Measurements from ENCODE around the gene COG7. TPM values are rescaled to one million over a fixed set of nuclear protein-coding genes. Genes with fewer than 3 reads are reported as not detected.

COG7 gene
- 10 to 100 TPM; 20.1 to 81.7 (median 50.4) TPM for total RNA-seq

DNA sequence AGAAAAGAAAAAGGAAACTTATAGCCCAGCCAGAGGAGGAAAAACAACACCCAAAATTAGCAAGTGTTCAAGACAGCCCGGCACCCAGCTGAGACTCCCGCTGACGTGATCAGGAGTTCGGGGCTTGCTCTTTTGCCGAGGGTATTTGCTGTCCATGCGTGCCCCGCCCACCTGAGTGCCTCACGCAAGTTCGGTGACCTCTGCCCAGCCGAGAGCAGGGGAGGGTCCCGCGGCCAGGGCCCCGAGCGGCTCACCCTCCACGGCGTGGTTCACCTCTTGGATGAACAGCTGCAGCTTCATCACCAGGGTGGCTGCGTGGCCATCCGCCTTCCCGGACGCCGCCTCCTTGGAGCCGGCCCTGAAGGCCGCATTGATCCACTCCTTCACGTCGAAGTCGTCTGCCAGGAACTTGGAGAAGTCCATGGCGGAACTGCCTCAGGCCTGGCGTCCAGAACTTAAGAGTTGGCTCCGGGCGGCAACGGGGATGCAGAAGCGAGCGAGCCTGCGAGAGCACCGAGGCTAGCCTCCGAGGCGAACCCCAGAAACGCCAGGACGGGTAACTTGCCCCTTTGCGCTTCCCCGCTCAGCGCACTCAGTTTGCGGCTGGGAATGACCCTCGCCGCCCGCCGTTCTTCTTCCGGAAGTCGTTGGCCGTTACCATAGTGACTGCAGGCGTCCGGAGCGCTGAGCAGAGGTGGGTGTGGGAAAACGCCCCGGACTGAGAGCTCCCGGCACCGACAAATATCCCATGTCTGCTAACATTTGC lies at the start of gene COG7:
Gene COG7 (minus strand): TSS at position 618 of the 766 bp plus-strand sequence. CDS start 195 bp downstream, at position 423.
- TF ChIP-seq, protein P1, sequence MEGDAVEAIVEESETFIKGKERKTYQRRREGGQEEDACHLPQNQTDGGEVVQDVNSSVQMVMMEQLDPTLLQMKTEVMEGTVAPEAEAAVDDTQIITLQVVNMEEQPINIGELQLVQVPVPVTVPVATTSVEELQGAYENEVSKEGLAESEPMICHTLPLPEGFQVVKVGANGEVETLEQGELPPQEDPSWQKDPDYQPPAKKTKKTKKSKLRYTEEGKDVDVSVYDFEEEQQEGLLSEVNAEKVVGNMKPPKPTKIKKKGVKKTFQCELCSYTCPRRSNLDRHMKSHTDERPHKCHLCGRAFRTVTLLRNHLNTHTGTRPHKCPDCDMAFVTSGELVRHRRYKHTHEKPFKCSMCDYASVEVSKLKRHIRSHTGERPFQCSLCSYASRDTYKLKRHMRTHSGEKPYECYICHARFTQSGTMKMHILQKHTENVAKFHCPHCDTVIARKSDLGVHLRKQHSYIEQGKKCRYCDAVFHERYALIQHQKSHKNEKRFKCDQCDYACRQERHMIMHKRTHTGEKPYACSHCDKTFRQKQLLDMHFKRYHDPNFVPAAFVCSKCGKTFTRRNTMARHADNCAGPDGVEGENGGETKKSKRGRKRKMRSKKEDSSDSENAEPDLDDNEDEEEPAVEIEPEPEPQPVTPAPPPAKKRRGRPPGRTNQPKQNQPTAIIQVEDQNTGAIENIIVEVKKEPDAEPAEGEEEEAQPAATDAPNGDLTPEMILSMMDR (IDR thresholded peaks at IDR 0.05), result no peak
- TF ChIP-seq POLR2A (IDR thresholded peaks at IDR 0.05), result no peak
- H3K36me3 ChIP-seq, result no peaks in the 10 kb centered on the region
- peak within 1 kb of the TSS; percentile 73 to 95 (median 92) for H3K4me3 ChIP-seq
- peak; percentile 74 to 93 (median 92) for DNase-seq
- peaks cover 0 to 49% (median 3%) of the 10 kb centered on the region in 4 donors for H3K4me1 ChIP-seq
- H3K27me3 ChIP-seq, result no peaks in the 10 kb centered on the region
- no peaks in the 10 kb centered on the region for H3K9me3 ChIP-seq
- peak within 1 kb of the TSS; percentile 56 to 86 (median 83) for H3K27ac ChIP-seq

DNA sequence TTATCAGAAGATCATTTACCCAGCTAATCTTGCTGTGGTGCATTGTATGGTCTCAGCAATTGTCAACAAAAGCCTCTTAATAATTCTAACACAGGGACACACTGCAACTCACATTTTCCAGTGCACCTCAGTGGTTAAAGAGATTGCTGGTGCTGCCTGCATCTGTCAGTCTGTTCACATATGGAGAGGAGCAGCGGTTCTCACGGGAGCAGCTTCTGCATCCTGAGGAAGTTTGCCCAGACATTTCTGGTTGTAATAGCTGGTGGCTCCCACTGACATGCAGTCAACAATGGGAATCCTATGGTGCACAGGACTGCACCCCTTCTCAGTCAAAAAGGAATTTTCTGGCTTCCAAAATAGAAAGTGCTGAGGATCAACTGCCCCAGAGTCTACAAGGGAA lies 49.5 kb upstream of the COG7 start:
- H3K4me1 ChIP-seq, result peaks cover 0 to 44% (median 22%) of the 10 kb centered on the region in 4 donors
- no peak for TF ChIP-seq POLR2A (IDR thresholded peaks at IDR 0.05)
- TF ChIP-seq, protein P1 (IDR thresholded peaks at IDR 0.05), result no peak
- H3K4me3 ChIP-seq, result no peak overlapping the region
- no peak overlapping the region for H3K27ac ChIP-seq
- no peak for DNase-seq
- H3K27me3 ChIP-seq, result no peaks in the 10 kb centered on the region
- no peaks in the 10 kb centered on the region for H3K9me3 ChIP-seq
- H3K36me3 ChIP-seq, result no peaks in the 10 kb centered on the region

DNA sequence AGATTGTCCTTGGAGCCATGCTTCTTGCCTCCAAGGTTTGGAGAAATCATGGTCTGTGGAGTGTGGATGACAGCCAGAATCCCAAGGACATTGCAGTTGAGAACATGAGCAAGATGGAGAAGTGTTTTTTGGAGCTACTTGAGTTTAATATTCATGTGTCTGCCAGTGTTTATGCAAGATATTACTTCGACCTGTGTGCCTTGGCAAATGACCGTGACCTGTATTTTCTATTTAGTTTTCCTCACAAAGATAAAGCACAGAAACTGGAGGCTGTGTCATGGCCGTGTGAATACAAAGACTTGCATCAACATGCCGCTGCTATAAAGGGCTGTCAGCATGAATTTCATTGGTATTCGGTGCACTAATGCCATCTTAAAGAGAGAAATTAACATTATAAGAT lies 48.3 kb upstream of the COG7 start:
- Histone ChIP-seq H3K4me3 (no peak overlapping the region), H3K4me1 (peaks cover 0 to 52% (median 24%) of the 10 kb centered on the region in 4 donors), H3K27me3 (no peaks in the 10 kb centered on the region), H3K9me3 (no peaks in the 10 kb centered on the region), H3K36me3 (no peaks in the 10 kb centered on the region), H3K27ac (no peak overlapping the region)
- DNase-seq, result no peak
- TF ChIP-seq, protein P1 (IDR thresholded peaks at IDR 0.05), result no peak
- no peak for TF ChIP-seq POLR2A (IDR thresholded peaks at IDR 0.05)

DNA sequence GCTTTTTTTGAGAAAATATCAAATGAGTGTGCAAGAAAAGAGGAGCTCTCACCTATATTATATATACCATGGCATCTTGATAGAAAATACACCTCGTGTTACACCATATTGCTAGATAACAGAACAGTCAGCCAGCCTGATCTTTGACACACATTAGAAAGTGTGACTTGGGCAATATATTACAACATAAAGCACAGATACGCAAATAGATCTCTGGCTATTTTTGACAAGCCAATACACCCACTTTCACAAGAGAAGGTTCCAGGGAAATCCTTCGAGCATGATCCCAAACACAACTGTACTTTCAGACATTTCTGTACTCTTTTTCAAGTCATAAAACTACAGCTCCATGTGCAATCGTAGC lies 47.9 kb upstream of the COG7 start:
- H3K9me3 ChIP-seq, result no peaks in the 10 kb centered on the region
- no peak overlapping the region for H3K4me3 ChIP-seq
- peaks cover 0 to 49% (median 21%) of the 10 kb centered on the region in 4 donors for H3K4me1 ChIP-seq
- no peak for TF ChIP-seq POLR2A (IDR thresholded peaks at IDR 0.05)
- TF ChIP-seq, protein P1 (IDR thresholded peaks at IDR 0.05), result no peak
- H3K27me3 ChIP-seq, result no peaks in the 10 kb centered on the region
- H3K36me3 ChIP-seq, result peaks cover 0 to under 1% (median 0%) of the 10 kb centered on the region in 3 donors
- H3K27ac ChIP-seq, result no peak overlapping the region
- no peak for DNase-seq

DNA sequence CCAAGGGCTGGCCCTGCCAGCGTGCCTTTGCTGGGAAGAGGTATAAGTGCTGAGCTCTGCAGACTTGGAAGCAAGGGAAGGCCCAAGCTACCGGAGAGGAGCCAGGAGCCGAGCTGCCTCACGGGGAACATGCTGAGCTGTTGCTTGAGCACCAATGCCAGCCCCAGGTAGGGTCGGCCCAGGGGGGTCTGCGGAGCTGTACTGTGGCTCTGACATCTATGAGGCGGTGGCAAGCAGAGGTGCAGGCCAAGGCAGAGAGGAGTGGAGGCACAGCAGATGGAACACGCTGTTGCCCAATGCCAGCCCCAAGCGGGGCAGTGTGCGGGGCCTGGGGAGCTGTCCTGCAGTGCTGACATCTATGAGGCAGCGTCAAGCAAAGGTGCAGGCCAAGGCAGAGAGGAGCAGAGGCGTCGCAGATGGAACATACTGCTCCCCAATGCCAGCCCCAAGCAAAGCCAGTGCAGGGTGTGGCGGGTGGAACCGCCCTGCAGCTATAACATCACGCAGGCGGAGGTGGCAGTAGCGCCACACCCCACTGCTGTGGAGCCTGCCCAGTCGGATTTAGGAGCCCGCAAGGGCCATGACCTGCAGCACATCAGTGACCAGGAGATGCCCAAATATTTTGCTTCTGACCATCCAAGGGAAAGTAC lies 47.3 kb upstream of the COG7 start:
- no peak for DNase-seq
- peaks cover 0 to 6% (median 0%) of the 10 kb centered on the region in 3 donors for H3K36me3 ChIP-seq
- TF ChIP-seq, protein P1 (IDR thresholded peaks at IDR 0.05), result no peak
- TF ChIP-seq POLR2A (IDR thresholded peaks at IDR 0.05), result no peak
- no peaks in the 10 kb centered on the region for H3K9me3 ChIP-seq
- no peak overlapping the region for H3K27ac ChIP-seq
- no peak overlapping the region for H3K4me3 ChIP-seq
- no peaks in the 10 kb centered on the region for H3K27me3 ChIP-seq
- peaks cover 0 to 48% (median 16%) of the 10 kb centered on the region in 4 donors for H3K4me1 ChIP-seq

All from Peyer's patch (tissue), 4 donors.